ENCODE results near the gene GAL3ST1.

DNA sequence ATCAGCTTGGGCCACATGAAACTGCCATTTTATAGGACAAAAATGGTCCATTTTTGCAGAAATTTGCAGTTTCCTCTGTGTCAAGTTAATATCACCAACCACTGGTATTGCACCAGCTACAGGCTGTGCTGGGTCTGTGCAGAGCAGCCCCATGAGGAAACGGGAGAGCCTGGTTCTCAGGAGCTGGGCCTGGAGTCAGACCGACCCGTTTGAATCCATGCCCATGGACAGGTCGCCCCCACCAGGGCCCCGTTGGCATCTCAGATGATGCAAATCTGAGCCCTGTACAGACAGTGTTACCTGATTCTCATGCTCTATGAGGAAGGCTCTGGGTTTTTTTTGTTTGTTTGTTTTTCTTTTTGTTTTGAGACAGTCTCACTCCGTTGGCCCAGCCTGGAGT, 18.1 kb downstream of the GAL3ST1 start:
- TF ChIP-seq, protein P1, sequence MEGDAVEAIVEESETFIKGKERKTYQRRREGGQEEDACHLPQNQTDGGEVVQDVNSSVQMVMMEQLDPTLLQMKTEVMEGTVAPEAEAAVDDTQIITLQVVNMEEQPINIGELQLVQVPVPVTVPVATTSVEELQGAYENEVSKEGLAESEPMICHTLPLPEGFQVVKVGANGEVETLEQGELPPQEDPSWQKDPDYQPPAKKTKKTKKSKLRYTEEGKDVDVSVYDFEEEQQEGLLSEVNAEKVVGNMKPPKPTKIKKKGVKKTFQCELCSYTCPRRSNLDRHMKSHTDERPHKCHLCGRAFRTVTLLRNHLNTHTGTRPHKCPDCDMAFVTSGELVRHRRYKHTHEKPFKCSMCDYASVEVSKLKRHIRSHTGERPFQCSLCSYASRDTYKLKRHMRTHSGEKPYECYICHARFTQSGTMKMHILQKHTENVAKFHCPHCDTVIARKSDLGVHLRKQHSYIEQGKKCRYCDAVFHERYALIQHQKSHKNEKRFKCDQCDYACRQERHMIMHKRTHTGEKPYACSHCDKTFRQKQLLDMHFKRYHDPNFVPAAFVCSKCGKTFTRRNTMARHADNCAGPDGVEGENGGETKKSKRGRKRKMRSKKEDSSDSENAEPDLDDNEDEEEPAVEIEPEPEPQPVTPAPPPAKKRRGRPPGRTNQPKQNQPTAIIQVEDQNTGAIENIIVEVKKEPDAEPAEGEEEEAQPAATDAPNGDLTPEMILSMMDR (optimal IDR thresholded peaks at IDR 0.05 in 1 of 3, IDR thresholded peaks at IDR 0.05 in 1 of 3, conservative IDR thresholded peaks at IDR 0.05 in 1 of 3; ENCODE audit: extremely low read depth in 1 of 3, insufficient read depth in 2 of 3, low read length in 3 of 3) = peak in 2 of 3 experiments; percentile 11 to 36
- no peak for TF ChIP-seq EZH2 (IDR thresholded peaks at IDR 0.05; ENCODE audit: low read length)

All from keratinocyte (primary cell).